GM19043 (cell line): ENCODE results near the gene LRRC32.

Experiments used
- ATAC-seq: cut with Tn5 transposase; IDR thresholded peaks from one replicate; pipeline ENCODE4 v1.9.1; 2021; ENCODE audit warnings: low read depth; ENCODE audit not compliant: unreplicated experiment

LRRC32 gene

GRCh38 chr11:76670485-76671236 is at the start of gene LRRC32:
TSS of gene LRRC32 (minus strand) at chr11:76670747. CDS start at chr11:76665954, 4,793 bp downstream.
- ATAC-seq = no peak

- ATAC-seq = no peak
These were observed 49.1 kb upstream of the LRRC32 start for GRCh38 chr11:76719686-76720085.

GRCh38 chr11:76719281-76719680 is 48.7 kb upstream of the LRRC32 start:
- ATAC-seq = no peak

- ATAC-seq = no peak
These were observed 47.3 kb upstream of the LRRC32 start for GRCh38 chr11:76717816-76718215.

GRCh38 chr11:76717369-76717768 is 46.8 kb upstream of the LRRC32 start:
- no peak for ATAC-seq

- no peak for ATAC-seq
These were observed 45.7 kb upstream of the LRRC32 start for GRCh38 chr11:76716268-76716667.

- no peak for ATAC-seq
These were observed 43.9 kb upstream of the LRRC32 start for GRCh38 chr11:76714493-76714892.

GRCh38 chr11:76713499-76713898 is 43.0 kb upstream of the LRRC32 start:
- no peak for ATAC-seq

GRCh38 chr11:76712125-76712524 is 41.6 kb upstream of the LRRC32 start:
- no peak for ATAC-seq

- ATAC-seq = no peak
These were observed 39.2 kb upstream of the LRRC32 start for GRCh38 chr11:76709756-76710155.

- ATAC-seq = no peak
These were observed 38.6 kb upstream of the LRRC32 start for GRCh38 chr11:76708972-76709660.

GRCh38 chr11:76707293-76707825 is 36.8 kb upstream of the LRRC32 start:
- ATAC-seq = no peak

GRCh38 chr11:76706667-76707066 is 36.1 kb upstream of the LRRC32 start:
- ATAC-seq = no peak

GRCh38 chr11:76705826-76706225 is 35.3 kb upstream of the LRRC32 start:
- no peak for ATAC-seq

- ATAC-seq = no peak
These were observed 33.8 kb upstream of the LRRC32 start for GRCh38 chr11:76704171-76704948.

GRCh38 chr11:76703707-76704106 is 33.2 kb upstream of the LRRC32 start:
- no peak for ATAC-seq

- ATAC-seq = no peak
These were observed 32.0 kb upstream of the LRRC32 start for GRCh38 chr11:76702336-76703128.

- ATAC-seq = no peak
These were observed 30.9 kb upstream of the LRRC32 start for GRCh38 chr11:76701294-76702040.
